HepG2 (cell line): ENCODE measurements around the gene PCDHA7. TPM values are rescaled to one million over a fixed set of nuclear protein-coding genes. Genes with fewer than 3 reads are reported as not detected.

Source experiments
- ATAC-seq: fragments of 200-7000 bp; cut with Tn5 transposase; 3 replicates; pipeline ENCODE4 v1.9.1; 2020; ENCODE audit warnings: mild to moderate bottlenecking, moderate library complexity
- BruUV-seq: library from RNA; stranded (reverse); fragments of 400-500 nt; replicated peaks from 2 replicates; lab custom pipeline; 2021; lab: Mats Ljungman, UMichigan
- CTCF ChIA-PET: fragments of 300-600 bp; formaldehyde crosslinking; extraction: SDS; loops from one replicate; lab custom pipeline; 2021; ENCODE audit warnings: low total read pairs, inconsistent platforms, low intra/inter-chr PET ratio; lab: Yijun Ruan, JAX
- POLR2A ChIA-PET: fragments of 350-600 bp; sonication (Branson Sonifier 250); formaldehyde crosslinking; loops from one replicate; lab custom pipeline; 2020; ENCODE audit warnings: antibody characterized with exemption, inconsistent platforms; lab: Yijun Ruan, JAX
- DNase-seq: peaks from one replicate; pipeline ENCODE4 v3.0.0-alpha.2; 2015; ENCODE audit warnings: low spot score
- FAIRE-seq: peaks from 3 replicates; lab custom pipeline; 2011; peaks lifted over from hg19 to GRCh38; lab: Jason Lieb, UNC
- H2AFZ ChIP-seq: one replicate; pipeline ENCODE4 v1.6.1; 2011; ENCODE audit warnings: low read length, inconsistent platforms
- H3K27ac ChIP-seq: fragments of 300-600 bp; 3 replicates; pipeline ENCODE4 v1.8.0; 2011; ENCODE audit warnings: mixed run types, mild to moderate bottlenecking, mixed read lengths, low read length, inconsistent platforms; ENCODE audit not compliant: insufficient read depth; ENCODE audit errors: extremely low read length
- H3K27me3 ChIP-seq, 2 experiments: fragments of 200-600 bp in 1 of 2; 2 replicates in 1 of 2; 3 replicates in 1 of 2; pipeline versions ENCODE4 v1.6.0 to v1.8.0; 2011; ENCODE audit warnings: low read length in 2 of 2, mild to moderate bottlenecking in 2 of 2, moderate library complexity in 2 of 2, inconsistent platforms in 1 of 2; ENCODE audit not compliant: insufficient read depth in 2 of 2, control insufficient read depth in 1 of 2
- H3K36me3 ChIP-seq, 2 experiments: fragments of 200-600 bp in 1 of 2; replicated peaks in 1 of 2; 2 replicates in 1 of 2; 3 replicates in 1 of 2; pipeline versions ENCODE4 v1.5.1 to v1.8.0; 2011; ENCODE audit warnings: low read length in 2 of 2, inconsistent platforms in 1 of 2; ENCODE audit not compliant: insufficient read depth in 2 of 2, control insufficient read depth in 1 of 2
- H3K4me1 ChIP-seq: 2 replicates; pipeline ENCODE4 v1.5.1; 2012; ENCODE audit warnings: low read length, inconsistent platforms; ENCODE audit not compliant: insufficient read depth
- H3K4me2 ChIP-seq: 2 replicates; pipeline ENCODE4 v1.6.0; 2011; ENCODE audit warnings: low read depth, low read length, inconsistent platforms
- H3K4me3 ChIP-seq, 3 experiments: fragments of 200-600 bp in 1 of 3; sonication (generic), shearing (Covaris generic) in 1 of 3; replicated peaks in 1 of 3; 2 replicates each; pipeline ENCODE4 v1.5.1; 2011 to 2016; ENCODE audit warnings: low read length in 3 of 3, inconsistent platforms in 2 of 3, low read depth in 2 of 3, mild to moderate bottlenecking in 2 of 3, control low read depth in 1 of 3, mixed read lengths in 1 of 3; ENCODE audit not compliant: insufficient read depth in 1 of 3
- H3K79me2 ChIP-seq: one replicate; pipeline ENCODE4 v1.6.1; 2011; ENCODE audit warnings: low read length, inconsistent platforms; ENCODE audit not compliant: insufficient read depth
- H3K9ac ChIP-seq: 2 replicates; pipeline ENCODE4 v1.6.0; 2011; ENCODE audit warnings: mild to moderate bottlenecking, low read depth, low read length, inconsistent platforms; ENCODE audit not compliant: insufficient read depth
- H3K9me3 ChIP-seq: 2 replicates; pipeline ENCODE4 v1.5.1; 2012; ENCODE audit warnings: mild to moderate bottlenecking, low read length
- H4K20me1 ChIP-seq: 2 replicates; pipeline ENCODE4 v1.6.0; 2011; ENCODE audit warnings: inconsistent platforms, mild to moderate bottlenecking, low read length, moderate library complexity; ENCODE audit not compliant: insufficient read depth
- DMAP1 ChIP-seq: IDR thresholded peaks from 2 replicates; pipeline ENCODE4 v1.6.1; 2016
- DNMT1 ChIP-seq: sonication (generic); formaldehyde crosslinking; IDR thresholded peaks from 2 replicates; pipeline ENCODE4 v1.5.1; 2020; ENCODE audit warnings: mild to moderate bottlenecking, missing genetic modification reagents
- GLI4 ChIP-seq: sonication (generic); formaldehyde crosslinking; IDR thresholded peaks from 2 replicates; pipeline ENCODE4 v1.5.1; 2020; ENCODE audit warnings: missing genetic modification reagents, mild to moderate bottlenecking, moderate library complexity, borderline replicate concordance
- MTF2 ChIP-seq: sonication (generic); formaldehyde crosslinking; IDR thresholded peaks from 2 replicates; pipeline ENCODE4 v1.5.0; 2020; ENCODE audit warnings: missing genetic modification reagents, borderline replicate concordance
- RCOR2 ChIP-seq: IDR thresholded peaks from 2 replicates; pipeline ENCODE4 v1.6.1; 2016; ENCODE audit warnings: missing biosample characterization, missing genetic modification reagents
- SOX6 ChIP-seq, 2 experiments: fragments of 450-650 bp in 1 of 2; sonication (generic) in 1 of 2; formaldehyde crosslinking in 1 of 2; IDR thresholded peaks; 2 replicates each; pipeline versions ENCODE4 v1.4.0 to v1.6.1; 2017 to 2020; ENCODE audit warnings: antibody characterized with exemption in 1 of 2, mild to moderate bottlenecking in 1 of 2, missing genetic modification reagents in 1 of 2
- YY1 ChIP-seq: IDR thresholded peaks from 2 replicates; pipeline ENCODE4 v1.6.1; 2011; ENCODE audit warnings: low read length, low read depth, moderate library complexity, mild to moderate bottlenecking; ENCODE audit not compliant: insufficient read depth, insufficient replicate concordance
- ZNF282 ChIP-seq: fragments of 450-650 bp; IDR thresholded peaks from 2 replicates; pipeline ENCODE4 v1.6.1; 2018; ENCODE audit not compliant: partially characterized antibody
- ZNF296 ChIP-seq: sonication (generic); formaldehyde crosslinking; conservative IDR thresholded peaks from 2 replicates; pipeline ENCODE4 v1.5.0; 2020; ENCODE audit warnings: mild to moderate bottlenecking, missing genetic modification reagents
- WGBS: methylation state at CpG from one replicate; pipeline ENCODE4 v1.1.6; 2017; ENCODE audit warnings: low lambda C conversion rate; 5-methylcytosine and 5-hydroxymethylcytosine counted together
- in situ Hi-C: cut with HindIII; loops from 2 replicates; pipeline ENCODE4 v1.10.0; 2017; ENCODE audit warnings: low pct_unique_long_range_greater_than_20kb; ENCODE audit not compliant: extremely low pct_ligation_motif_present
- intact Hi-C: fragments of 100-400 bp; cut with micrococcal nuclease; formaldehyde crosslinking; loops from one replicate; pipeline ENCODE4 v1.10.0; 2022; ENCODE audit not compliant: unreplicated experiment
- polyA plus RNA-seq, 8 experiments: library from polyadenylated mRNA; depleted of rRNA in 3 of 8; stranded (reverse) in 7 of 8; unstranded in 1 of 8; fragments of >200 nt; fragmentation: Illumina TruSeq in 4 of 8; extraction: Trizol in 4 of 8; gene quantifications; 2 replicates each; pipeline versions ENCODE4 v1.2.1 to v1.2.3, GENCODE V29; 2011 to 2016; ENCODE audit warnings: low read depth in 4 of 8, missing spikeins in 1 of 8, mixed read lengths in 1 of 8; ENCODE audit not compliant: insufficient read depth in 1 of 8
- total RNA-seq, 5 experiments: library from RNA; depleted of rRNA; stranded (reverse); fragments of >200 nt; fragmentation: Illumina TruSeq; extraction: Trizol; gene quantifications; 2 replicates each; pipeline ENCODE4 v1.2.3, GENCODE V29; 2016; ENCODE audit warnings: low read depth in 1 of 5
- TF ChIP-seq, protein P1 (sequence below): fragments of 450-650 bp; IDR thresholded peaks from 2 replicates; pipeline ENCODE4 v1.6.1; 2017
- TF ChIP-seq, protein P2 (sequence below): sonication (generic); formaldehyde crosslinking; IDR thresholded peaks from 2 replicates; pipeline ENCODE4 v1.5.0; 2020; ENCODE audit warnings: missing genetic modification reagents
- TF ChIP-seq, protein P3 (sequence below): sonication (generic); formaldehyde crosslinking; IDR thresholded peaks from 2 replicates; pipeline ENCODE4 v1.5.1; 2020; ENCODE audit warnings: missing genetic modification reagents, mild to moderate bottlenecking, borderline replicate concordance

The PCDHA7 gene
- total and polyA plus RNA-seq, 2 of the 13 experiments (the other 11 are each of a cell fraction or from before 2014, with no cell fraction given) = 0.49 to 0.53 TPM

DNA sequence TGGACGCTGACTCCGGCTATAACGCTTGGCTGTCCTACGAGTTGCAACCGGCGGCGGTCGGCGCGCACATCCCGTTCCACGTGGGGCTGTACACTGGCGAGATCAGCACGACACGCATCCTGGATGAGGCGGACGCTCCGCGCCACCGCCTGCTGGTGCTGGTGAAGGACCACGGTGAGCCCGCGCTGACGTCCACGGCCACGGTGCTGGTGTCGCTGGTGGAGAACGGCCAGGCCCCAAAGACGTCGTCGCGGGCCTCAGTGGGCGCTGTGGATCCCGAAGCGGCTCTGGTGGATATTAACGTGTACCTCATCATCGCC lies 43.2 kb downstream of the PCDHA7 start:
- no peak for ATAC-seq
- TF ChIP-seq ZNF296 (CRISPR knock-in tag) (no peak), DNMT1 (CRISPR knock-in tag) (no peak), MTF2 (CRISPR knock-in tag) (no peak), GLI4 (CRISPR knock-in tag) (no peak), ZNF282 (no peak), SOX6 (IDR thresholded peaks at IDR 0.05) (no peak), SOX6 (CRISPR knock-in tag; IDR thresholded peaks at IDR 0.05) (no peak), DMAP1 (CRISPR knock-in tag) (no peak), YY1 (no peak), RCOR2 (CRISPR knock-in tag) (no peak)
- TF ChIP-seq, protein P1, sequence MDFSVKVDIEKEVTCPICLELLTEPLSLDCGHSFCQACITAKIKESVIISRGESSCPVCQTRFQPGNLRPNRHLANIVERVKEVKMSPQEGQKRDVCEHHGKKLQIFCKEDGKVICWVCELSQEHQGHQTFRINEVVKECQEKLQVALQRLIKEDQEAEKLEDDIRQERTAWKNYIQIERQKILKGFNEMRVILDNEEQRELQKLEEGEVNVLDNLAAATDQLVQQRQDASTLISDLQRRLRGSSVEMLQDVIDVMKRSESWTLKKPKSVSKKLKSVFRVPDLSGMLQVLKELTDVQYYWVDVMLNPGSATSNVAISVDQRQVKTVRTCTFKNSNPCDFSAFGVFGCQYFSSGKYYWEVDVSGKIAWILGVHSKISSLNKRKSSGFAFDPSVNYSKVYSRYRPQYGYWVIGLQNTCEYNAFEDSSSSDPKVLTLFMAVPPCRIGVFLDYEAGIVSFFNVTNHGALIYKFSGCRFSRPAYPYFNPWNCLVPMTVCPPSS = no peak
- TF ChIP-seq, protein P2, sequence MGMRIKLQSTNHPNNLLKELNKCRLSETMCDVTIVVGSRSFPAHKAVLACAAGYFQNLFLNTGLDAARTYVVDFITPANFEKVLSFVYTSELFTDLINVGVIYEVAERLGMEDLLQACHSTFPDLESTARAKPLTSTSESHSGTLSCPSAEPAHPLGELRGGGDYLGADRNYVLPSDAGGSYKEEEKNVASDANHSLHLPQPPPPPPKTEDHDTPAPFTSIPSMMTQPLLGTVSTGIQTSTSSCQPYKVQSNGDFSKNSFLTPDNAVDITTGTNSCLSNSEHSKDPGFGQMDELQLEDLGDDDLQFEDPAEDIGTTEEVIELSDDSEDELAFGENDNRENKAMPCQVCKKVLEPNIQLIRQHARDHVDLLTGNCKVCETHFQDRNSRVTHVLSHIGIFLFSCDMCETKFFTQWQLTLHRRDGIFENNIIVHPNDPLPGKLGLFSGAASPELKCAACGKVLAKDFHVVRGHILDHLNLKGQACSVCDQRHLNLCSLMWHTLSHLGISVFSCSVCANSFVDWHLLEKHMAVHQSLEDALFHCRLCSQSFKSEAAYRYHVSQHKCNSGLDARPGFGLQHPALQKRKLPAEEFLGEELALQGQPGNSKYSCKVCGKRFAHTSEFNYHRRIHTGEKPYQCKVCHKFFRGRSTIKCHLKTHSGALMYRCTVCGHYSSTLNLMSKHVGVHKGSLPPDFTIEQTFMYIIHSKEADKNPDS = no peak
- TF ChIP-seq, protein P3, sequence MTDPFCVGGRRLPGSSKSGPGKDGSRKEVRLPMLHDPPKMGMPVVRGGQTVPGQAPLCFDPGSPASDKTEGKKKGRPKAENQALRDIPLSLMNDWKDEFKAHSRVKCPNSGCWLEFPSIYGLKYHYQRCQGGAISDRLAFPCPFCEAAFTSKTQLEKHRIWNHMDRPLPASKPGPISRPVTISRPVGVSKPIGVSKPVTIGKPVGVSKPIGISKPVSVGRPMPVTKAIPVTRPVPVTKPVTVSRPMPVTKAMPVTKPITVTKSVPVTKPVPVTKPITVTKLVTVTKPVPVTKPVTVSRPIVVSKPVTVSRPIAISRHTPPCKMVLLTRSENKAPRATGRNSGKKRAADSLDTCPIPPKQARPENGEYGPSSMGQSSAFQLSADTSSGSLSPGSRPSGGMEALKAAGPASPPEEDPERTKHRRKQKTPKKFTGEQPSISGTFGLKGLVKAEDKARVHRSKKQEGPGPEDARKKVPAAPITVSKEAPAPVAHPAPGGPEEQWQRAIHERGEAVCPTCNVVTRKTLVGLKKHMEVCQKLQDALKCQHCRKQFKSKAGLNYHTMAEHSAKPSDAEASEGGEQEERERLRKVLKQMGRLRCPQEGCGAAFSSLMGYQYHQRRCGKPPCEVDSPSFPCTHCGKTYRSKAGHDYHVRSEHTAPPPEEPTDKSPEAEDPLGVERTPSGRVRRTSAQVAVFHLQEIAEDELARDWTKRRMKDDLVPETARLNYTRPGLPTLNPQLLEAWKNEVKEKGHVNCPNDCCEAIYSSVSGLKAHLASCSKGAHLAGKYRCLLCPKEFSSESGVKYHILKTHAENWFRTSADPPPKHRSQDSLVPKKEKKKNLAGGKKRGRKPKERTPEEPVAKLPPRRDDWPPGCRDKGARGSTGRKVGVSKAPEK (CRISPR knock-in tag) = no peak
- Histone ChIP-seq H3K4me1 (no peaks in the 10 kb centered on the region), H3K79me2 (no peaks in the 10 kb centered on the region), H4K20me1 (no peaks in the 10 kb centered on the region), H3K36me3 (no peaks in the 10 kb centered on the region), H3K4me2 (no peak overlapping the region), H2AFZ (no peak overlapping the region), H3K27ac (no peak overlapping the region), H3K9ac (no peak overlapping the region), H3K4me3 (no peak overlapping the region), H3K9me3 (no peaks in the 10 kb centered on the region), H3K27me3 (no peaks in the 10 kb centered on the region)
- intact Hi-C loops (no loop called here), in situ Hi-C loops (no loop called here)
- BruUV-seq = no TSS peak
- DNase-seq = no peak
- no CpG with 5 or more reads among the region's 37 CpGs for WGBS
- no peak for FAIRE-seq
- CTCF ChIA-PET = no interaction called here
- POLR2A ChIA-PET = no interaction called here
